HG03175 (cell line): ENCODE data around the gene CCL3.

ENCODE experiments used
- ATAC-seq: cut with Tn5 transposase; IDR thresholded peaks from one replicate; pipeline ENCODE4 v1.9.1; 2021; ENCODE audit warnings: mild to moderate bottlenecking, moderate library complexity; ENCODE audit not compliant: unreplicated experiment

CCL3 gene

GRCh38 chr17:36055921-36056520 lies 33.9 kb downstream of the CCL3 start:
- no peak for ATAC-seq

GRCh38 chr17:36055171-36055570 lies 34.8 kb downstream of the CCL3 start:
- ATAC-seq = no peak

GRCh38 chr17:36049643-36050042 lies 40.3 kb downstream of the CCL3 start:
- no peak for ATAC-seq

- ATAC-seq = no peak
These were observed 41.9 kb downstream of the CCL3 start for GRCh38 chr17:36048066-36048465.
